Activated T-cell treated with anti-CD3 and anti-CD28 coated beads, Interleukin-2, amount 50 U/mL, for 48 hours (primary cell): ENCODE measurements around the gene IFIT1.
"Not testable (repeated sequence)": the region's sequence is repeated elsewhere in the genome, so short reads cannot be mapped to it uniquely, and the experiment has no call there.

Experiments
- DNase-seq, 2 experiments: peaks; one replicate each; pipeline ENCODE4 v3.0.0-alpha.2; 2020

IFIT1 gene

DNA sequence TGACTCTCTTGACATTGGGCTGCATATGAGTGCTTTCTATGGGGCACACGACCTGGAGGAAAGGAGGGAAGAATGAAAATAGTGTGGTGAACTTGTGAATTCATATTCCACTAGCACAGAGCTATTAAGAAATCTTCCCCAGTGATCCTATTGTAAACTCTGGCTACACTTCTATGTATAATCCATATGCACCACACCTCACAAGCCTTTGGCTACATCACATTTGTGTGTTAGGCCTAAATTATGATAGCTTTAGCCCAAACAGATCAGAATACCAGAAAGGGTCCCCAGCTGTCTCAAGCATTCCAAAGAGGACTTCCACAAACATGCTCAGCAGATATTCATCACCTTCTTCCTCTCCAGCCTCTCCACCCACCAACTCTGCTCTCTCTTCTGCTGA is 24.3 kb upstream of the IFIT1 start:
- DNase-seq: no peak

DNA sequence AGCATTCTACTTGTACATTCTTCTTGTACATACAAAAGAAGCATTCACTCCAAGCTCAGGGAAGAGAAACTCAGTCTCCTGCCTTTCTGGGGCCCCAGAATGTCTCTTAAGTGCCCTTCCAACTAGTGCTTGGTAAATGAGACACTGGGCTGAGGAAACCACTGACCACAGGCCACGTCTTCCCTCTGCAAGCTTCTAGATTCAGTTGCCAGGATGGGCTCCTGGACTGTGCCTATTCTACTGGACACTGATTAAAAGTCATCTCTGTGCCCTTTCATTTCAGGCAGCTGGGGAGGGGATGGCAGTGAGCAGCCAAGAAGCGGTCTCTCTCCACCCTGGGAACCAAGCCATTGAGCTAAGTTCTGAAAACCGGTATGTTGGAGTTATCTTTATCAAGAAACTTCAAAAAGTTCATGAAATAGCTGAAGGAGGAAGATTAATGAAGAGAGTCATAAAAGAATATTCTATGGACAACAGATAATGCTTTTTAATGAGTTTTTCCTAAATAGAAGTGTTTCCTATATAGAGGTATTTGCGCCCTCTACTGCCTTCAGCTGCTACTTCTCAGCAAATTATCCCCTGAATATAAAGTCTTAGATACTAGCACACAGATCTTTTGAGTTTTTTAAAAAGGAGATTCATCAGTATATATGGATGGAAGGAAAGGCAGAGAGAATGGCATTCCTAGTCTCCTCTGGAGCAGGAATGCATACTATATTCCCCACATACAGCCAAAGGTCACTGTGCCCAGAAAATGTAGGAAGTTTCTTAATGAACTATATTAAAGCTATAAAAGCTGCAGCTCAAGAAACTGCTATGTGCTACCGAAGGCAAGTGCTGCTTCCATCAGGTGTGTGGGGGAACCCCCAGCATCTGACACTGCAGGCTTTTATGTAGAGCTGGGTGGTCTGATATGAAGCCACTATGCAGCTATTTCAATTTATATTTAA is 23.0 kb upstream of the IFIT1 start:
- DNase-seq: no peak

DNA sequence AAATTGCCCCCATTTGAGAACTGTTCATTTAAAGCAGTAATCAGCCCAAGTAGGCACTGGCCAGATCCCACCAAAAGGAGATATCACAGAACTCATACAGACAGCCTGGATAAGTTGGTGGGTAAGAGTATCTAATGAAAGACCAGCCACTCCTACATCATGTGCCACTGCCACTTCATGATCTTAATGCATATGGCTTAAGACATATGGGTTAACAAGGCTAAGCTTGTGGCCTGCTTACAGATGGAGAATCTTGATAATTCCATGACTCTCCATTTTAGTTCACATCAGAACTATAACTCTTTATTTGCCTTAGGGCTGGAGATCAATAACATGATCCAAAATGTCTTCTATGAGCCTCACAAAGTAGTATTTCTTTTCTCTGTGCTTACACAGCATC is 21.3 kb upstream of the IFIT1 start:
- DNase-seq: no peak

DNA sequence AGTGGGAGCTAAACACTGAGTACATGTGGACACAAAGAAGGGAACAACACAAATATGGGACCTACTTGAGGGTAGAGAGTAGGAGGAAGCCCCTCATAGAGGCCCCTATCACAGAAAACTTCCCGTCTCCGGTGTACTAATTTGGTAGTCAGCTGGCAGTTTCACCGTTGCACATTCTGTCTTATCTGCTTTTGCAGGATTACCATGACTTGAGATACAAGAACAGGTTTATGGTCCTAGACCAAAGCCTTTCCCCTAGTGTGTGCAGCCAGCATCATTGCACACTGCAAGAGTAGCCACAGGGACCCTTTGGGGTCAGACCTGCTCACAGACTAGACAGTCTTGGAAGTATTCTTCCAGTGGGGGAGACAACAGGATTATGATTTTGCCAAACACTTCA is 20.4 kb upstream of the IFIT1 start:
- DNase-seq: no peak

DNA sequence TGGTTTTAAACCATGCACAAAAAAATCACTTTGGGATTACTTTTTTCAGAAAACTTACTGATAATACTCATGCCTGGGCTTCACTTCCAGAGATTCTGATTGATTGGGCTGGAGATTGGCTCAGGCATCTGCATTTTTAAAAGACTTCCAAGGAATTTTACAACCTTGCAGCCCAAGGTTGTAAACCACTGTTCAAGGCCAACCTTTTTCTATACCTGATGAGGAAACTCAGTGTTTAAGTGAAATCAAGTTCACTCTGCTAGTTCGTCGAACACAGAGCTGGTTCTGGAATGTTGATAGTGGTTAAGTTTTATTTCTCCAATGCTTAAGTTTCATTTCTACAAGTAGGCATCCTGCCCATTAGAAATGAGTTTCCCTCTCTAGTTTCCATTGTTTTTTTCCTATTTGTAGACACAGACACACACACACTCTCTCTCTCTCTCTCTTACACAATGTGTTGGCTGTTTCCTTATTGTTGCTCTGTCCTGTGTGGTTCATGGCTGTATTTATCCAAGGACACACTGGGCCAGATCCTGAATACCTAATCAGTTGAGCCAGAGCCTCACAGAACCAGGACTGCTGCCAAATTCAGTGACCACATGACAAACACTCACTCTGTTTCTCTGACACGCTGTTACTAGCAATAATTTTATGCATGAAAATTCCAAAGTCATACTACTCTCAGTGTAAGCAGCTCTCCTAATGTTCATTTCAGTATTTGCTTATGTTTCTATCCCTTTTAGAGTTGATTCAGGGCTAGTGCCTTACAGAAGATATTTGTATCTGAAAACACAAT is 18.3 kb upstream of the IFIT1 start:
- no peak for DNase-seq

DNA sequence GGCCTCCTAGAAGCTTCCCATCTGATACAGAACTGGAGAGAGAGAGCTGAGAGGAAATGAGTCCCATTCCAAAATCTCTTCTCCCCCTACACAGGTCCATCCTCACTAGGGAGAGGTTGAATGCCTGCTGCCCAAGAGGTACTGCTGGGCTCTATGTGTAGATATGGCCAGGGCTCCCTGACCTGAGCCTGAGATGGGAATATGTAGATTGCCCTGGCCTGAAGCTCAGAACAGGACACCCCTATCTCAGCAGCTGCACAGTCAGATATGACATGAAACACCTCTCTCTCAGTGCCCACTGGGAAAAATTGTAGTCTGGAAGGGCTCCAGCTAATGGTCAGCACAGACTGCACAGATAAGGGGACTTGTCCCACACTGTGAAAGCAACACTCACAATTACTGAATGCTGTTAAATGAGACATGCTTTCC is 17.7 kb upstream of the IFIT1 start:
- no peak for DNase-seq

DNA sequence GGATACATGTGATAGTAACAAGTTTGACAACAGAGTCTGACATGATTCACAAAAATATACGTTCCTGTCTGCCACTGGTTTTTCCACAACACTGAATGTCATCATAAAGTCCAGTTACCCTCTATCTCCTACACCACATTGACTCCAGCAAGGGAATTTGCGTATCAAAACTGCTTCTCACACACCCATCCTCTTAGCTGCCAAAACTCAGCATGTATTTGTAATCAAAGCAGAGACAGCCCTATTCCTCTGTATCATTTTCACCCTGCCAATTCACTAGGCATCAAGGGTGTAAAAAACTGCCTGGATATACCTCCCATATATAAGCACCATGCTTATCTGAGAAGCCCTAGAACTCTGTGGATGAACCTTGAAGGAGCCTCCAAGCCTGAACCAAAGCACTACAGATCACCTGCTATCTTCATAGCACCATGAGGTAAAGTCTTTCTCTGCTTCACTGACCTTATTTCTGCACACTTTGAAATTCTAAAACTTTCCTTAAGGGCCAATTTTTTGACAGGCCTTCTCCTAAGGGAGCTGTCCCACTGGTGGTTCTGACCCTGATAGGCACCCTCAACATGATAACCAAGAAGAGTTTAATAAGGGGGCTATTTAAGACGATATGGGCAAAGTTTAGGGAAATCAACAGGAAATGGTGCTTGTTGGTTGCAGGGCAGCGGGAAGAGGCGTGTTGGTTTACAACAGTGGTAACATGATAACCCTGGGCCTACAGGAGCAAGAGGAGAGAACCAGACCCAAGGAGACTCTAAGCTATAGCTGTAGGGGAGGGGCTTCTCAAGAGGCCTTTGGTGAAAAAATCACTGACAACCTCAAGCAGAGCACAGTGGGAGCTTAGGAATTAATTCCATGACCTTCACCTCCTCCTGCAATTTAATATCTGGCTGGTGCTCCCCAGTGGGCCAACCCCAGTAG is 14.5 kb upstream of the IFIT1 start, which contains the start of gene IFIT1B:
TSS of gene IFIT1B (plus strand) at position 352 of the 933 bp plus-strand sequence. CDS start at position 432, 80 bp downstream.
- DNase-seq: no peak

DNA sequence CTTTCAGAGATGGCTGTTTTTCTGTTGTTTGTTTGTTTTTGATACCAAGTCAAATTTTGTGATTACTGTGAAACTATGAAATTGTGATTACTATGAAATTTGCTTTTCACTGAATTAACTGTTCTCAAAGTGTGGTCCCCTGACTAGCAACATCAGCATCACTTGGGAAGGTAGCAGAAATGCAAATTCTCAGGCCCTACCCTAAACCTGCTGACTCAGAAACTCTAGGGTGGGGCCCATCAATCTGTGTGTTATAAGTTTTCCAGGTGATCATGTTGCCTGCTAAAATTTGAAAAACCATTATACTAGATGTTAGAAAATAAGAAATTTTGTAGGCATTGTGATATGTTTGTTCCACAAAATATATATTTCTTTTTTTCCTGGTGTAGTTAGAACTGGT is 13.3 kb upstream of the IFIT1 start:
- no peak for DNase-seq

DNA sequence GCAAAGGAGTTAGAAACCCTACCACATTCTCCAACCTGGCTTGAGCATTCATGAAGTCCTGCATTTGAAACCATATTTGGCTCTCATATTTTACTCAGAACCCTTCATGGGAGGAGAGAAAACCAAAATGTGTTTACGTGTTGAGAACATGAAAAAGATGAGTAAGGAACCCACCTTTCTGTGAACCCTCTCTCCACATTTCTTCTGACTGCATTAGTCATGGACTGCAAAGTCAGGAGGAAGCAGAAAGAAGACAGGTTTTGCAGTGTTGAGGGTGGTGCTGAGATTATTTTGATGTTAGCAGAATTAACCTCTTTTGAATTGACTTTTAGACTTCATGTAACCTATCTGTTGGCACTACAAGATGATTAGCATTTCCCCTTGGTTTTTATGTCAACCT is 9.7 kb upstream of the IFIT1 start:
- no peak for DNase-seq

DNA sequence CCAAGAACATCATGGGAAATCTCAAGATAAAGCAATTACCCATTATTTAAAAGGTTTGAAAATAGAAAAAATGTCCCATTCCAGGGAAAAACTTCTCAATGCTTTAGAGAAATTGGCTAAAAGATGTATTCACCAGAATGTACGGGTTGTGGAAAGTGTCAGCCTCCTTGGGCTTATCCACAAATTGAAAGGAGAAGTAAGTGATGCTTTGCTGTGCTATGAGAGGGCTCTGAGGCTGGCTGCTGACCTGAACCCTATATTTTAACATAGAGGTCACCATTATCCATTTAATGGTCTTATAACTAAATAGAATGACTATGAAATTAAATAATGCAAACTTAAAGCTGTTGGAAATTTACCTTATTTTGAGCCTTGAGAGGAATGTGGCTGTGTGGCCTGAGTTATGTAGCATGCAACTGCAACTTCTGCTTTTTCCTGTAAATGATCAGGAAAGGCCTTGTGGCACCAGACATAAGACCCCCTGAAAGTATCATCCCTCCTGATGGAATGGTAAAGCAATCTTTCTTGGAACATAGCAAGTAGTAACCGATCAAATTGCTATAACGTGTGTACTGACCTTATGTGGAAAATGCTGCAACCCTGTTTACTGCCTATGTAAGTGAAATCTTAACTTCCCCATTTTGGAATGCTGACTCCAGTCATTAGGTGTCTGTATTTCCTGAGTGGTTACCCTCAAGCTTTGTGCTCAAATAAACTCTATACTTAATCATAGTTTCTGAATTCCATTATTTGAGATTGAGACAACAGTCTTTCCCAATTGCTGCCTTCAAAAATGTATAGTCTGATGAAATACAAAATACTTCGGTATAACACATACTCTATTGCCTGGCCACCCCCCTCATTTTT is 7.7 kb upstream of the IFIT1 start:
- no peak for DNase-seq

DNA sequence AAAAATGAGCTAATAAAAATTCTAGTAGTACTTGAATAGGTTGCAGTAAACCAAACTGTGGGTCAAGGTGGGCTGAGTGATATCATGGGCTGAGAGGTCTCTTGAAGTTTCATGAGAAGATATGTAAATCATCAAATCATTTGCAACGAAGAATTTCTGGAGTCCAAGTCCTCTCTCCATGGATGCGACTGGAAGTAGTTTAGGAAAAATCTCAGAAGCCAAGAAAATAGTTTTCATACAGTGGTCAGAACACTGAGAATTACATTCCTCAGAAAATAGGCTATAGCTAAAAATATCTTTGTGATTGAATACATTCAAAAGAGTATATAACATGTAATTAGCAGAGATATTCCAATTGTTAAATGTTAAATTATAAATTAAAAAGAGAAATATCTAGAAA is 3.6 kb upstream of the IFIT1 start:
- DNase-seq: no peak

DNA sequence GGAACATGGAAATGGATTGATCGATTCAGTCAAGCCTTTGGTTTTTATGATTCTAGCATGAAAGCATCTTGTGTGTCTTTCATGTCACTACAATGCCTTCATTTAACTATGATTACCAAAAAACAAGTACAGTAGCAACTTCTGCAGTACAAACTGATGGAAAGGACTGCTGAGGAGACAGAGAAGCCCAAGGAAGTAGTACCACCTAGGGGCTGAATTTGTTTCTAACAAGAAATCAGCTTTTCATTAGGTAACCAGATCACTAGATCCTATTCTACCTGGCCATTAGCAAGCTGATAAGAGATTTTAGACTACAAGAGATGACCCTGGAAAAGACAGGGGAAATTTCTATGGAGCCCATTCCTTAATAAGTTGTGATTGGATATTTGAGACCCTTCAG is 3.2 kb upstream of the IFIT1 start:
- DNase-seq: no peak

DNA sequence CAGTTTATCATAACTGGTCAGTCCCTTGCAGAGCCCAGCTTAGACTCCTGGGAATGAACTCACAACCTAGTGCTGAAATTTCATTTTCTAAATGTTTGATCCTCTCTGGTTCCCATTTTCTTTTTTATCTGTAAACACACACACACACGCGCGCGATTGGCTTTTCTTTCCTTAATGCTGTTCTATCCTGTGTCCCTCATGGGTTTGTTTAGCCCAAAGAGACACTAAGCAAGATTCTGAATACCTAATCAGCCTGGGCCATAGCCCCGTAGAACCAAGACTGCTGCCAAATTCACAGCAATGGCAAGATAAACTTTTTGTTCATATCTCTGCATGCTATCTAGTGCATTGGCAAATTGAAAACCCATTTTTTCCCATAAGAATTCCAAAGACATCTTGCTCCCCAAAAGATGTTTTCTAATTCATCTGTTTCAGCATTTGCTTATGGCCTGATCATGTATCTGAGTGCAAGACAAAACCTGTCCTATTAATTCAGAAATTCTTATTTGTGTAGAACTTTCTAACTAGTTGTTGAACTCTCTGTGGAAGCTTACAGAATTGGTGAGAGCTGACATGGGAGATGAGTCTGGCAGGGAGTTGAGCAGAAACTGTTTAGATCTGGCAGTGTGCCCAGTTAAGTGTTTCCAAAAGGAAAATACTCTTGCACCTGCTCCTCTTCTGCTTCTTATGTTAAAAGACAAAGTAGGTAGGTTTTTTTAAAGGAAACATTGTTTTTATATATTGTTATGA is 1.8 kb upstream of the IFIT1 start:
- no peak for DNase-seq

DNA sequence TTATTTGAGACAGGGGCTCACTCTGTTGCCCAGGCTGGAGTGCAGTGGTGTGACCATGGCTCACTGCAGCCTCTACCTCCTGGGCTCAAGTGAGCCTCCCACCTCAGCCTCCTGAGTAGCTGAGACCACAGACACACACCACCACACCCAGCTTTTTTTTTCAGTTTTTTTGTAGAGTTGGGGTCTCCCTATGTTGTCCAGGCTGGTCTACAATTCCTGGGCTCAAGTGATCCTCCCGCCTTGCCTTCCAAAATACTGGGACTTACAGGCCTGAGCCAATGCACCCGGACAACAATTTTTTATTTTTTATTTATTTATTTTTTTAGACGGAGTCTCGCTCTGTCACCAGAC is 1.2 kb upstream of the IFIT1 start:
- not testable (repeated sequence) for DNase-seq

DNA sequence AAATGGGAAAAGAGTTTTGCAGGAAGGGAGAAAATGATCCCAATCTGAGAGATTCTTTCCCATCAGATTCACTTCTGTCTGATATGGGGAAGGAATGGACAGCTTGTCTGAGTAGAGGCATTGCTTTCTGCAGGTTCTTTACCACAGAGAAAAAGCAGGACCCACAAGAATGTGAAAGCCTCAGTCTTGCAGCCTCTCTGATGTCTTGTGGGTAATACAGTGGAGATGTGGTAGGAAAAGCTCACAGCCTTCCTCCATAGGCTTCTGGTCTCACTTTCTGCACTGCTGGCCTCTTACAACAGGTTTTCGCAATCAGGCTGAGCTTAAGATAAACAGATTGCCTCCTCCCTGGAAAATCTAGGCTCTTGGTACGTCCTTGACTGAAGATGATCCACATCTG is 551 bp downstream of the IFIT1 start:
- no peak for DNase-seq

DNA sequence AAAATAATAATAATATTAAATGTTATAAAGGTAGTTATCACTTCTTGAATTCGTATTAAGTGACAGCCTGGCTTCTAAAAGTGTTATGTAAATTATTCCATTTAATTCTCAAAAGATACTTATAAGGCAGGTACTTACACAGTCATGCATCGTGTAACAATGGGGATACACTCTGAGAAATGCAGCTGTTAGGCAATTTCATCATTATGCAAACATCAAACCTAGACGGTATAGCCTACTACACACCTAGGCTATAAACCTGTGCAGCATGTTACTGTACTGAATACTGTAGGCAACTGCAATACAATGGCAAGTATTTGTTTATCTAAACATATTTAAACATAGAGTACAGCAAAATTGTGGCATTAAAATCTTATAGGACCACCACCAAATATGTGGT is 1.5 kb downstream of the IFIT1 start:
- no peak for DNase-seq

DNA sequence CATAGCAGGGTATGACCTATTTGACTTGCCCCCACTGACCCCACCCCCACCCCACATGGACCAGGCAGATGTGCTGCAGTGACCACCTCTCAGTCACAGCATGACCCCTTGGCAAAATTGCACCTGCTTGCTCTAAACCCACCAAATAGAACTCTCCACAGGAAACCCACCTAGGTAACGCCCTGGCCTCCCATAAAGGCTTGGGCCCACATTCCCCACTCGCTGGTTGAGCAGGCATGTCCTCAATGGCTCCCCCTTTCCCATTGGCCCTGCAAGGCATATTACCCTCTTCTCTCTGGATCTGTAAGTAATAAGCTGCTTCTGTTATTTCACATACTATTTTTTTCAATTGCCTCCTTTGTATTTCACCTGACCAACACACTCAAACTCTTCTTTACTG is 2.7 kb downstream of the IFIT1 start:
- DNase-seq: no peak

DNA sequence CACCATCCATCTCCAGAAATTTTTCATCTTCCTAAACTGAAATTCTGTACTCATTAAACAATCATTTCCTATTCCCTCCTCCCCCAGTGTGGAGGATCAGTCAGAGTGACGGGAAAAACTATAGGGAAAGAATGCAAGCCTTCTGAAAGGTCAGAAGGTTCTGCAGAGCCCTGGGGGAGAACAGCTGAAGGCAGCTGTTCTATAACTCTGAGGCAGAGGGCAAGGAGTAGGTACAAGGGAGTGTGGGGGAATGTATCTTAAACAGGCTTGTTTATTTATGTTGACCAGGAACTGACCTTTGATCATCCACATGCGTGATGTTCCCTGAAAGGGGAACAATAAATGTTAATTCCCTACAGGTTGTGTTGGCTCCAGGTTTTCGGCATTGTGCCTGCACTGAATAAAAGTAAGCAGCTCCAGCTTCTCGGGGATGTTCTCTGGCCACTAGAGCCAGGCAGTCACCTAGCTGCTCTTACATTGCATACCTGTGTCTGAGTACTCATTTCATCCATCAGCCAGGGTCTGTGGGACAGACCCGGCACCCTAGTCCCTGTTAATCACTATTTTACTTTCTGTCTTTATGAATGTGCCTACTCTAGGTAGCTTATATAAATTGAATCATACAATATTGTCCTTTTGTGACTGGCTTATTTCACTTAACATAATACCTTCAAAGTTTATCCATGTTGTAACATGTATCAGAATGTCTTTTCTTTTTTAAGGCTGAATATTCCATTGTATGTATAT is 5.8 kb downstream of the IFIT1 start:
- no peak for DNase-seq

DNA sequence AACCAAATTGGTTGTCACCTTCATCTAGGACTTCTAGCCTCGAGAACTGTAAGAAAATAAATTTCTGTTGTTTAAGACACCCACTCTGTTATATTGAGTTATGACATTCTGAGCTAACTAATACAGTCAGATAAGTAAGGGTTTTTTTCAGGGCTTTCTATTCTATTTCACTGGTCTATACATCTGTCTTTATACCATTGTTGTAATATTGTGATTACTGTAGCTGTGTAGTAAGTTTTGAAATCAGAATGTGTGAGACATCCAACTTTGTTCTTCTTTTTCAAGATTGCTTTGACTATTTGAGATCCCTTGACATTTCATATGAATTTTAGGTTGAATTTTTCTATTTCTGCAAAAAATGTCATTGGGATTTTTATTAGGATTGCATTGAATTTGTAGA is 7.5 kb downstream of the IFIT1 start:
- no peak for DNase-seq

DNA sequence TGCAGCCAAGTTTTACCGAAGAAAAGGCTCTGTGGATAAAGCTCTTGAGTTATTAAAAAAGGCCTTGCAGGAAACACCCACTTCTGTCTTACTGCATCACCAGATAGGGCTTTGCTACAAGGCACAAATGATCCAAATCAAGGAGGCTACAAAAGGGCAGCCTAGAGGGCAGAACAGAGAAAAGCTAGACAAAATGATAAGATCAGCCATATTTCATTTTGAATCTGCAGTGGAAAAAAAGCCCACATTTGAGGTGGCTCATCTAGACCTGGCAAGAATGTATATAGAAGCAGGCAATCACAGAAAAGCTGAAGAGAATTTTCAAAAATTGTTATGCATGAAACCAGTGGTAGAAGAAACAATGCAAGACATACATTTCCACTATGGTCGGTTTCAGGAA is 10.6 kb downstream of the IFIT1 start:
- no peak for DNase-seq
